ENCODE data around the gene RPH3AL. TPM values are rescaled to one million over a fixed set of nuclear protein-coding genes. Genes with fewer than 3 reads are reported as not detected.

The RPH3AL gene
- 1.5 TPM for total RNA-seq

GRCh38 chr17:352421-353212 lies at the start of gene RPH3AL:
Gene RPH3AL, minus strand, starts transcription at chr17:352807. Its CDS starts 25,264 bp downstream, at chr17:327543.
- no peak within 1 kb of the TSS for H3K4me3 ChIP-seq (ENCODE audit: low read length)
- H3K4me1 ChIP-seq (ENCODE audit: insufficient read depth, low read length), result peaks cover 18% of the 10 kb centered on the region
- no peaks in the 10 kb centered on the region for H3K27me3 ChIP-seq (ENCODE audit: insufficient read depth, low read length)
- H3K9me3 ChIP-seq (ENCODE audit: low read depth, low read length), result no peaks in the 10 kb centered on the region

GRCh38 chr17:400257-400656 lies 47.6 kb upstream of the RPH3AL start:
- H3K9me3 ChIP-seq (ENCODE audit: low read depth, low read length), result no peaks in the 10 kb centered on the region
- H3K4me3 ChIP-seq (ENCODE audit: low read length), result no peak overlapping the region
- H3K27me3 ChIP-seq (ENCODE audit: insufficient read depth, low read length), result no peaks in the 10 kb centered on the region
- no peaks in the 10 kb centered on the region for H3K4me1 ChIP-seq (ENCODE audit: insufficient read depth, low read length)

- Histone ChIP-seq H3K4me3 (ENCODE audit: low read length) (no peak overlapping the region), H3K9me3 (ENCODE audit: low read depth, low read length) (no peaks in the 10 kb centered on the region), H3K4me1 (ENCODE audit: insufficient read depth, low read length) (peaks cover 13% of the 10 kb centered on the region), H3K27me3 (ENCODE audit: insufficient read depth, low read length) (no peaks in the 10 kb centered on the region)
These were observed 44.2 kb upstream of the RPH3AL start for GRCh38 chr17:396788-397187.

- Histone ChIP-seq H3K9me3 (ENCODE audit: low read depth, low read length) (no peaks in the 10 kb centered on the region), H3K4me3 (ENCODE audit: low read length) (no peak overlapping the region), H3K4me1 (ENCODE audit: insufficient read depth, low read length) (peaks cover 13% of the 10 kb centered on the region), H3K27me3 (ENCODE audit: insufficient read depth, low read length) (no peaks in the 10 kb centered on the region)
These were observed 43.4 kb upstream of the RPH3AL start for GRCh38 chr17:395974-396373.

- Histone ChIP-seq H3K9me3 (ENCODE audit: low read depth, low read length) (no peaks in the 10 kb centered on the region), H3K4me3 (ENCODE audit: low read length) (no peak overlapping the region), H3K4me1 (ENCODE audit: insufficient read depth, low read length) (peaks cover 13% of the 10 kb centered on the region), H3K27me3 (ENCODE audit: insufficient read depth, low read length) (no peaks in the 10 kb centered on the region)
These were observed 42.6 kb upstream of the RPH3AL start for GRCh38 chr17:395179-395578.

- H3K27me3 ChIP-seq (ENCODE audit: insufficient read depth, low read length), result no peaks in the 10 kb centered on the region
- H3K9me3 ChIP-seq (ENCODE audit: low read depth, low read length), result no peaks in the 10 kb centered on the region
- H3K4me1 ChIP-seq (ENCODE audit: insufficient read depth, low read length), result peaks cover 13% of the 10 kb centered on the region
- no peak overlapping the region for H3K4me3 ChIP-seq (ENCODE audit: low read length)
These were observed 42.1 kb upstream of the RPH3AL start for GRCh38 chr17:394718-395095.

- Histone ChIP-seq H3K4me1 (ENCODE audit: insufficient read depth, low read length) (peaks cover 13% of the 10 kb centered on the region), H3K27me3 (ENCODE audit: insufficient read depth, low read length) (no peaks in the 10 kb centered on the region), H3K9me3 (ENCODE audit: low read depth, low read length) (no peaks in the 10 kb centered on the region), H3K4me3 (ENCODE audit: low read length) (no peak overlapping the region)
These were observed 41.5 kb upstream of the RPH3AL start for GRCh38 chr17:393806-394717.

GRCh38 chr17:391850-392249 lies 39.2 kb upstream of the RPH3AL start:
- no peaks in the 10 kb centered on the region for H3K9me3 ChIP-seq (ENCODE audit: low read depth, low read length)
- peaks cover 13% of the 10 kb centered on the region for H3K4me1 ChIP-seq (ENCODE audit: insufficient read depth, low read length)
- no peak overlapping the region for H3K4me3 ChIP-seq (ENCODE audit: low read length)
- no peaks in the 10 kb centered on the region for H3K27me3 ChIP-seq (ENCODE audit: insufficient read depth, low read length)

GRCh38 chr17:390025-390424 lies 37.4 kb upstream of the RPH3AL start:
- H3K4me3 ChIP-seq (ENCODE audit: low read length), result no peak overlapping the region
- H3K4me1 ChIP-seq (ENCODE audit: insufficient read depth, low read length), result peaks cover 25% of the 10 kb centered on the region
- H3K9me3 ChIP-seq (ENCODE audit: low read depth, low read length), result no peaks in the 10 kb centered on the region
- H3K27me3 ChIP-seq (ENCODE audit: insufficient read depth, low read length), result no peaks in the 10 kb centered on the region

- H3K4me1 ChIP-seq (ENCODE audit: insufficient read depth, low read length), result peaks cover 13% of the 10 kb centered on the region
- no peak overlapping the region for H3K4me3 ChIP-seq (ENCODE audit: low read length)
- no peaks in the 10 kb centered on the region for H3K27me3 ChIP-seq (ENCODE audit: insufficient read depth, low read length)
- no peaks in the 10 kb centered on the region for H3K9me3 ChIP-seq (ENCODE audit: low read depth, low read length)
These were observed 35.5 kb upstream of the RPH3AL start for GRCh38 chr17:388087-388486.

GRCh38 chr17:386141-386876 lies 33.7 kb upstream of the RPH3AL start:
- Histone ChIP-seq H3K27me3 (ENCODE audit: insufficient read depth, low read length) (no peaks in the 10 kb centered on the region), H3K4me1 (ENCODE audit: insufficient read depth, low read length) (peaks cover 13% of the 10 kb centered on the region), H3K4me3 (ENCODE audit: low read length) (peak overlapping the region; percentile 18), H3K9me3 (ENCODE audit: low read depth, low read length) (no peaks in the 10 kb centered on the region)

- H3K9me3 ChIP-seq (ENCODE audit: low read depth, low read length), result no peaks in the 10 kb centered on the region
- H3K4me1 ChIP-seq (ENCODE audit: insufficient read depth, low read length), result peaks cover 13% of the 10 kb centered on the region
- H3K4me3 ChIP-seq (ENCODE audit: low read length), result peak overlapping the region; percentile 18
These were observed 33.2 kb upstream of the RPH3AL start for GRCh38 chr17:385836-386140.

GRCh38 chr17:385178-385835 lies 32.7 kb upstream of the RPH3AL start:
- Histone ChIP-seq H3K9me3 (ENCODE audit: low read depth, low read length) (no peaks in the 10 kb centered on the region), H3K27me3 (ENCODE audit: insufficient read depth, low read length) (no peaks in the 10 kb centered on the region), H3K4me3 (ENCODE audit: low read length) (peak overlapping the region; percentile 23), H3K4me1 (ENCODE audit: insufficient read depth, low read length) (peaks cover 13% of the 10 kb centered on the region)

More at GRCh38 chr17:385836-386140, 33.2 kb upstream of the RPH3AL start:
- H3K27me3 ChIP-seq (ENCODE audit: insufficient read depth, low read length), result no peaks in the 10 kb centered on the region

GRCh38 chr17:384622-385177 lies 32.1 kb upstream of the RPH3AL start:
- H3K27me3 ChIP-seq (ENCODE audit: insufficient read depth, low read length), result no peaks in the 10 kb centered on the region
- peaks cover 13% of the 10 kb centered on the region for H3K4me1 ChIP-seq (ENCODE audit: insufficient read depth, low read length)
- H3K9me3 ChIP-seq (ENCODE audit: low read depth, low read length), result no peaks in the 10 kb centered on the region
- no peak overlapping the region for H3K4me3 ChIP-seq (ENCODE audit: low read length)

All from mononuclear cell (primary cell).